Measurements from ENCODE around the gene SLC51A.
"Not testable (repeated sequence)": the region's sequence is repeated elsewhere in the genome, so short reads cannot be mapped to it uniquely, and the experiment has no call there.

Gene SLC51A

DNA sequence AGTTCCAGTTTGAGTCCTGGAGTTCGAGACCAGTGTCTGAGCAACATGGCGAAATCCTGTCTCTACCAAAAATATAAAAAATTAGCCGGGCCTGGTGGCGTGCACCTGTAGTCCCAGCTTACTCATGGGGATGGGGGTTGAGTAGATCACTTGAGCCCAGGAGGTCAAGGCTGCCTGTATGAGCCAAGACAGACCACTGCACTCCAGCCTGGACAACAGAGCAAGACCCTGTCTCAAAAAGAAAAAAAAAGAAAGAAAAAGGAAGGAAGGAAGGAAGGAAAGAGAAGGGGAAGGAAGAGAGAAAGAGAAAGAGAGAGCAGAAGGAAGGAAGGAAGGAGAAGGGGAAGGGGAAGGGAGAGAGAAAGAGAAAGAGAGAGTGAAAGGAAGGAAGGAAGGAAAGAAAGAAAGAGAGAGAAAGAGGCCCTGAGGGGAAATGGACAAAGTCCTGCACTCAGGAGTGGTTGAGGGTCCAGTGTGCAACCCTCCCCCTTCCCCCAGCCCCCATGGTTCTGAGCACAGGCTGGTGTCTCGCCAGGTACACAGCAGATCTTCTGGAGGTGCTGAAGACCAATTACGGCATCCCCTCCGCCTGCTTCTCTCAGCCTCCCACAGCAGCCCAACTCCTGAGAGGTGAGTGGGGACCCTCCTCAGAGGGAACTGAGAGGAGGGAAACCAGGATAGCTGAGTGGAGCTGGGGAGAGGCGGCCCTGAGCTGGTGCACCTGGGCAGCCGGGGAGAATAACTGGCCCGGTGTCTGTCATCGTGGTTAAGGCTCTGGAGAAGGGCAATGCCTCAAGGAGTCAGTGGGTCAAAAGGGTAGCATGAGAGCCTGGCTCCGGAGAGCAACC lies 1.2 kb downstream of the SLC51A start:
- no peak for DNase-seq

DNA sequence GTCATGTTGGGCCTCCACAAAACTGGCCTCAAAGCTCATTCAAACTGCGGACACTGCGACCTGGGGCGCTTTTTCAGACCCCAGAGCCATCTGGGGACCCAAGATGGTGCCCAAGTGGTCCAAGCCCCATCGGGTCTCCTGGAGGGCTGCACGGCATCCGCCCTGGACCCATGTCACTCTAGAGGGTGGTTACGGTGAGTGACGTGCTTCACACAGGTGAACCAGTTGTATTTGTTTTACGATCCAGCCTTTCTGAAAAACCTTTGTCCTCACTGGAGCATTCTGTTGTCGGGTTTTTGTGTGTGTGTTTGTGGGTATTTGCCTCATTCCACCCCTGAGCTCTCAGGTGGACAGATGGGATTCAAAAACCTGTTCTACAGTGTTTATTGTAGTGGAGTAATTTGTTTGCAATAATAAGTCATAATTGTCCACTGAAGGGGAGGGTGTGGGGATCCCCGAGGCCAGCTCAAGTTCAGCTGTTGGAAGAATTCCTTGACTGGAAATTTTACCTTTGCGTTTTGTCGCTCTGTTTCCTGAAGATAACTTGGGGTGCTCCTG lies 1.9 kb downstream of the SLC51A start:
- DNase-seq: no peak

DNA sequence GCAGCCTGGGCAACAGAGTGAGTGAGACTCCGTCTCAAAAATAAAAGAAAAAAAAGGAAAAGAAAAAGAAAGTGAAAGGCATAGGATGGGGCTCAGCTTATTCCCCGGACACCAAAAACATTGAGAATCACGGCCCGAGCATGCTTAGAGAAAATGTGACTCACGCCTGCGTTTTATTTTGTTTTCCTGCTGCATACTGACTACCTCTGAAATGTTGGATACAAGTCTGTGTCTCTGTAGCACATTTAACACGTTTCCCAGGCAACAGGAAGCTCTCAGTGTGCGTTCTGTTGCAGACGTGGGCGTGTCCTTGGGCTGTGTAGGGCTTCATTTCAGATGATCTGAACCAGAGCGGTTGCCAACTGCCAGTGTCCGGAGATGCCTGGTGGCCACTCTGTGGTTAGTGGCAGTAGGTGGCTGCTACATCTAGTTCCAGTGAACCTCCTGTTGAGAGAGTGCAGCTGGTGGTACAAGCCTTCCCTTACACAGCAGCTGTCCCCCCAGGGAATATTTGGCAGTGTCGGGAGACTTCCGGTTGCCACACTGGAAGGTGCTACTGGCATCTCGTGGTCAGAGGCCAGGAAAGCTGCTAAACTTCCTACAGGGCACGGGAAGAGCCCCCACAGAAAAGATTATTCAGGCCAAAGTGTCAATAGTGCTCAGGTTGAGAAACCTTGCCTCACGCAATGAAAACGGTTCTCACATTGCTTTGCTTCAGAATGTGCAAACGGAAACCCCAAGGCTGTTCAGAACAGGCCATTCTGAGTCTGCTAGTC lies 3.0 kb downstream of the SLC51A start:
- DNase-seq: peak; percentile 16 to 45

DNA sequence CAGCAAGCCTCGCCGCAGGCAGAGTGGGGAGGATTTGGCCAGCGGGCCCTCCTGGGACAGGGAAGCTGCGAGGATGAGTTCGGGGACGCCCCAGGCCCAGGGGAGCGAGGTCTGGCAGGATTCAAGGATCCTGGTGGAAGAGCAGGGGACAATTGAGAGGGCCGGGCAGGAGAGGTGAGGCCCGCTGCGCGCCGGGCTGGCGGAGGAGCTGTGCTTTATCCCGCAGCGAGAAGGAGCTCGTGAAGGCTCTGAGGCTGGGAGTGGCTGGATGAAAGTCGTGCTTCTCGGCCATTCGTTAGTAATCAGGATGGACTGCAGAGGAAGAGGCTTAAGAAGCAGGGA lies 3.6 kb downstream of the SLC51A start:
- no peak for DNase-seq

DNA sequence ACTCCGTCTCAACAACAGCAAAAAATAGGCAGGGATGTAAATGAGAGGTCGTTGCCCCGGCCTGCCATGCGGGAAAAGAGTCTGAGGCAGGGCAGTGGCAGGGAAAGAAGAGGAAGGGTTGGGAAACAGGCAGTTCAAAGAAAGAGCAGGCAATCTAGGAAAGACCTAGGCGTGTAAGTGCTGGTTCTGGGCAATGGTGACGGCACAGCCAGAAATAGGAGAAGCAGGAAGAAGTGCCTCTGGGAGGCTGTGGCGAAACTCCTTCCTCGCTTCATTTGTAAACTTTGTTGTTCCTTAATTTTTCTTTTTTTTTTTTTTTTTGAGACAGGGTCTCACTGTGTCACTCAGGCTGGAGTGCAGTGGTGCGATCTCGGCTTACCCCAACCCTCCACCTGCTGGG lies 4.3 kb downstream of the SLC51A start:
- DNase-seq: no peak

DNA sequence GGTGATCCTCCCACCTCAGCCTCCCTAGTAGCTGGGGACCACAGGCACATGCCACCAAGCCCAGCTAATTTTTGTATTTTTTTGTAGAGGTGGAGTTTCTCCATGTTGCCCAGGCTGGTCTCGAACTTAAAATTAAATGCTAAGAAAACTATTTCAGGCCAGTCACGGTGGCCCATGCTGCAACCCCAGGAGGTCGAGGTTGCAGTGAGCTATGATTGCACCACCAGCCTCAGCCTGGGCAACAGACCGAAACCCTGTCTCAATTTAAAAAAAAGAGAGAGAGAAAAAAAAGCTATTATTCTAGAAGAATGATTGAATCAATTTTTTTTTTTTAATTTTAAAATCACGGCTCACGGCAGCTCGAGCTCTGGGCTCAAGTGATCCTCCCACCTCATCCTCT lies 4.7 kb downstream of the SLC51A start:
- no peak for DNase-seq

DNA sequence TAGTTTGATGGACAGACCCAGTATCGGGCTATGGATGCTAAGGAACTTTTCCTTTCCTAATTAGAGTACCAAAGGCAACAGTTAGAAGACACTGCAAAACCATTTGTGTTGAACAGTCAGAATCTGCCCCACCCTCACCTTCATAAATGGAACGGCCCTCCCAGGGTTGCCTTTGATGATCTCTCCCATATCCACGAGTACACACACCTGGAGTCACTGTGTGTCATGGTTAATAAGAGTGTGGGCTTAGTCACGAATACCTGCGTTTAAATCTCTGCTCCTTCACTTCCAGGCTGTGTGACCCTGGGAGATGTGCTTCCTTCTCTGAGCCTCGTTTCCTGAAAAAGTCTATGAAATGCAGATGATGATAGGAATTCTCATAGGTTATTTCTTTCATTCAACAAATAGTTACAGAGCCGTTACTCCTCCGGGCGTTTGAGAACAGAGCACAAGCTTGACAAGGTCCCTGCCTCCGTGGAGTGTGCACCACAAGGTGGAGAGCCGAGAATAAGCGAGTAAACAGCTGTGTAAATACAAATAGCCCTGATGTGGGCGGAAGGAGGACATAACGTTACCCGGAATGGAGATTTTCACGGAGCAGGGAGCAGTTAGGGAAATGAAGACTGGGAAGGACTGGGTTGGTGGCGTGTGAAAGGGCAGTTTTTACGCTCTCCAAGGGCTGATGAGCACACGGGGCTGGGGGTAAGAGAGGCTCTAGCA lies 6.7 kb downstream of the SLC51A start:
- no peak for DNase-seq

DNA sequence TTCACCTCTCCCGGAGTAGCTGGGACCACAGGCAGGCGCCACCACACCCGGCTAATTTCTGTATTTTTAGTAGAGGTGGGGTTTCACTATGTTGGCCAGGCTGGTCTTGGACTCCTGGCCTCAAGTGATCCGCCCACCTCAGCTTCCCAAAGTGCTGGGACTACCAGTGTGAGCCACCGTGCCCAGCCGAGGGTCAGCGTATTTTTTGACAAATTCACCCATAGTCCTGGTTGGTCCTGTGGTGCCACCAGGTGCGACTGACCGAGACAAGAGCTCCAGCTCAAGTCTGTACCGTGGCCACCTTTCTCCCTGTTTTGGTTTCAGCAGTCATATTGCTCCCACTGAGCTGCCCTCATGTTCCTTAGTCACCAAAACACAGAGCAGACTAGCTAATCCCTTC lies 8.8 kb downstream of the SLC51A start:
- no peak for DNase-seq

DNA sequence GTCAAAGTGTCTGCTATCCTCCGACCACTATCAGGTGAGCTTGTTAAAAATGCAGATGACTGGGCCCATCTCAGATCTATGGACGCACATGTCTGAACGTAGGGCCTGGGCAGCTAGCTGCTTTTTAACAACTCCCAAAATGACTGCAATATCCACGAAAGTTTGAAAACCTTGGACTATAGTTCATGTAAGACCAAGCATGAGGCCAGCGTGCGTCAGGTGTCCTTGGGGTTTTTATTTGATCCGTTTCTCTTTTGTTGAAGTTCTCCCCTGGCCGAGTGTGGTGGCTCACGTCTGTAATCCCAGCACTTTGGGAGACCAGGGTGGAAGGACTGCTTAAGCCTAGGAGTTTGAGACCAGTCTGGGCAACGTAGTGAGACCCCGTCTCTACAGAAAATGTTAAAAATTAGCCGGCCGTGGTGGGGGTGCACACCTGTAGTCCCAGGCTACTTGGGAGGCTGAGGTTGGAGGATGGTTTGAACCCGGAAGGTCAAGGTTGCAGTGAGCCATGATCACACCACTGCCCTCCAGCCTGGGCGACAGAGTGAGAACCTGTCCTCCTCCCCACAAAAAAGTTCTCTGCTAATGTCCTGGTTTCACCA lies 9.5 kb downstream of the SLC51A start:
- DNase-seq: no peak

DNA sequence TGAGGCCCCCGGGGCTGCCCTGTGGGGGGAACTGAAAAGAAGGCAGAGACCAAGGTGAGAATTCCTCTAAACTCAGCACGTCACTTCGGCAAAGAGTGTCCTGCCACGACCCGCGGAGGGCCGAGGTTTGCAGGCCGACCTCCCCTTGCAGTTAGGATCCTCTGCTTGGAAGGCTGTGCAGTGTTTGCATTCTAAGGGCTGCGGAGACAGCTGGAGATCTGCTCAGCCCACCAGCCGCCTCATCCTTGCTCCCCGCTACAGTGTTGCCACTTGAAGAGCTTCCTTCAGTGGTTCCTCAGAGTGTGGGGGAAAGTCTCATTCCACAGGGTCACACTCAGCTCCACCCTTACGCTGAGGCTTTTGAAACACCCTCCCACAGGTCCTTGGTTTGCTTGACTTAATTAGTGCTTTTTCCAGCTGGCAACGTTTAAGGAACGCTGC lies 10.8 kb downstream of the SLC51A start:
- DNase-seq: no peak

DNA sequence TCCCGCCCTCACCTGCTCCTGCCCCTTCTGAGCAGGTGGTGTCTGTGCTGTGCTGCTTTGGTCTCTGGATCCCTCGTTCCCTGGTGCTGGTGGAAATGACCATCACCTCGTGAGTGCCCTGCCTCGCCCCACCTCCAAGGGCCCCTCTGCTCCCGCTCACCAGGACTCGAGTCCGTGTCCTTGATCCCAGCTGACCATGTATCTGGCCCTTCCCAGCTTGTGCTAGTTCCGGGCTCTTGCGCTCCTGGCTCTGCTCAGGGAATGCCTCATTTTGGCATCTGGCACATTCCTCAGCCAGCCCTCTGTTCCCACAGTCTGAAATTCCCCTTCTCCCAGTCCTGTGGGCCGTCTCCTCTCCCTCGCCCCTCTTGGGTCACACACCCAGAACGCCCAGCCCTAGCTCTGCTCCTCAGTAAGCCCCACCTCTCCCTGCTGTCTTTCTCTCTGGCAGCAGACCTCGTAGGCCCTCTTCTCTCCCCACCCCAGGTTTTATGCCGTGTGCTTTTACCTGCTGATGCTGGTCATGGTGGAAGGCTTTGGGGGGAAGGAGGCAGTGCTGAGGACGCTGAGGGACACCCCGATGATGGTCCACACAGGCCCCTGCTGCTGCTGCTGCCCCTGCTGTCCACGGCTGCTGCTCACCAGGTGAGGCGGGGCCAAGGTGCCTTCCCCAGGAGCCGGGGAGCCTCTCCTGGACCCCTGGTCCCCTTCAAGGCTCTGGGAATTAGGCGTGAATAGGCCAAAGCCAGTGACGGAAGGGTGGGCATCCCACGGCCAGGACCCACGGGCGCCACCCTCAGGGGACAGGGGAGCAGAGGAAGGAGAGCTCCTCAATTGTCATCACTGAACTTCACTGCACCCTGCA lies 11.5 kb downstream of the SLC51A start:
- DNase-seq: no peak

DNA sequence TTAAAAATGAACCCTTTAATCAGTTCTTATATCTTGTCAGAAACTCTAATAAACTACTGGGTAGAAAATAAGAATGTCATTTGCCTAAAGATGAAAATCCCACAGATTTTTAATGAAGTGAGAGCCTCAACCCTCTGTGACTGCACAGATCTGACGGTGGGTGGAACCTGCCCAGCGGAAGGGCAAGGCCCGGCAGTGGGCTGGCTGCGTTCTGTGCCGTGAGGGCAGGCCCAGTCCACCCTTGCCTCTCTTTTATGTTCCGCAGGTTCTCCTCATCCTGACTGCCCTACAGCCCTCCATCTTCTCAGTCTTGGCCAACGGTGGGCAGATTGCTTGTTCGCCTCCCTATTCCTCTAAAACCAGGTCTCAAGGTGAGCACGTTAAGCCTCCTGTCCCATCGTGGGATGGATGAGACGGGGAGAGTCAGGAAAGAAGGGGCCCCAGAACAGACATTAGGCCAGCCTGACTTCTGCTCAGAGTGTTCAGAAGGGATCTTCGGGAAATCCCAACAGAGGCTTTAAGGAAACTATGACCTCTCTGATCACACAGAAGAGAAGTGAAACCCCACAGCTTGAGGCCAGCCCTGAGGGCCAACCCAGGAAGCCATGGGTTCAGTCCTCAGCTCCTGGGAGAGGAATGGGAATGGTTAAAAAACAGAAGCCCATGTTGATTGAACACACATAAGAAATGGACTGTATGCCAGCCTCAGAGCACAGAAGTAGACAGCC lies 16.0 kb downstream of the SLC51A start:
- DNase-seq: no peak

DNA sequence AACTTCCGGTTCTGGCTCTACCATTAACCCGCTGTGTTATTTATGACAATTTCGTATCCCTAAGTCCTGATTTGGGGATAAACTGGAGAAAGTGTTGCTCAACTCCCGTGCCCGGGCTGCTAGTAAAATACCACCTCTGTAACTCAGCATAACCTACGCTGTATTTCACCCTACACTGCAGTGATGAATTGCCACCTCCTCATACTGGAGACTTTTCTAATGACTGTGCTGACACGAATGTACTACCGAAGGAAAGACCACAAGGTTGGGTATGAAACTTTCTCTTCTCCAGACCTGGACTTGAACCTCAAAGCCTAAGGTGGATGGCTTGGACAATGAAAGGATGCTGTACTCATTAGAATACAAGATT lies 16.5 kb downstream of the SLC51A start:
- DNase-seq: no peak

DNA sequence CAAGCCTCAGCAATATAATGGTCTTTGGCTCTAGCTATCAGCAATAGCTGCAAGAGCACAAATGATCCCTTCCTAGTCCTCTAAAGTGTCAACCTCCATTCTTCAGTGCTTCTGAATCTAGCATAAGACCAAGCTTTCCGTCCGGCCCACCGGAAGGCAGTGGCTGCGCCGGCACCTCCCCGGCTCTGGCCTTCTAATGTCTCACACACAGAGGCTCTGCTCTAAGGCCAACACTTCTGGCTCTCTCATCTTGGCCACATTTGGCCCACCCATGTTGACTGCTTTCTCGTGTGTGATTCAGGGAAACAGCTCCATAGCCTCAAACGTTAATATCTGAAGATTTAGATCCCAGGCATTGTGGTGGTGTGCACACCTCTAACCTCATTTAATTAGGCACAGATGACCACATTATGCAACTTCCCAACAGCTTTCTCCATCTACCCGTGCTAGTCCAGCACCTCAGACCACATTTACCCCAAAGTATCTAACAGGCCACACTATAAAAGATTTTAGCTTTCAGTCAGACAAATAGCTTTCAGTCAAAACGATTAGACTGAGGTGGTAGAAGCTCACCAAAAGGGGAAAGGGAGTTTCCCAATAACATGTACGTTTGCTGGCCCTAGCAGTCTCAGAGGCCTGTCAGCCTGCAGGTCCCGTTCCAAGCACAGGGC lies 19.3 kb downstream of the SLC51A start:
- DNase-seq: no peak

DNA sequence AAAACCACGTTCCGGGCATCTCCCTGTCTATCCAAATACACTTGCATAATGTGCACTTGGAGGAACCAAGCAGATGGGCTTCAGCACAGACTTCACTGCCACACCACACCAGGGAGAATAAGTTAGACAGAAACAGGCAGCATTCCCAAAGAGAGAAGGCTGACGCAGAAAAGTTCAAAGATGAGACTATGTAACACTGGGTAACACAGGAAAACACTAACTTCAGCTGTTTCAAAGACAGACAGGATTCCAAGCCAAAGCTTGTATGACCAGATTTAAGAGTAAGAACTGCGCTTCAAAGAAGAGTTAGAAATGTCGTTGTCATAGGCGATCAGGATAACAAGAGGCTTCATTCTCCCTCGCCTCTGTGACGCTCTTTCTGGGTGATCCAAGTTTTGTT lies 19.9 kb downstream of the SLC51A start:
- DNase-seq: no peak

DNA sequence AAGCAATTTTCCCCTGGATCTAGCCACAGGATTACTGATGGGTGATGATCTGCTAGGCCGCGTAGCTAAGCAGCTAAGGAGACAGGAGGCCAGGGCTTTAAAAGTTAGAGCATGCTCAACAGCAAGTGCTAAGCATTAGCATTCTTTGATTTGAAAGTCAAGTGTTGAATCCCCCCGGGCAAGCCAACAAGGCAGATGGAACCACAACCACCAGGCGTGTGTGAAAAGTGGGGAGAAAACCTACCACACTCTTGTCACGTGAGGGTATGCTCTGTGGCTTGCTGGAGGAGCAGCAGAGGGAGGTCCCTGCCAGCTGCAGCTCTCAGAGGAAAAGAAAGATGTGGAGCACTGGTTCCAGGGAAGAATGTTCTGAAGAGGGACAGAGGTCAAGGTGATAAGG lies 20.9 kb downstream of the SLC51A start:
- DNase-seq: no peak

DNA sequence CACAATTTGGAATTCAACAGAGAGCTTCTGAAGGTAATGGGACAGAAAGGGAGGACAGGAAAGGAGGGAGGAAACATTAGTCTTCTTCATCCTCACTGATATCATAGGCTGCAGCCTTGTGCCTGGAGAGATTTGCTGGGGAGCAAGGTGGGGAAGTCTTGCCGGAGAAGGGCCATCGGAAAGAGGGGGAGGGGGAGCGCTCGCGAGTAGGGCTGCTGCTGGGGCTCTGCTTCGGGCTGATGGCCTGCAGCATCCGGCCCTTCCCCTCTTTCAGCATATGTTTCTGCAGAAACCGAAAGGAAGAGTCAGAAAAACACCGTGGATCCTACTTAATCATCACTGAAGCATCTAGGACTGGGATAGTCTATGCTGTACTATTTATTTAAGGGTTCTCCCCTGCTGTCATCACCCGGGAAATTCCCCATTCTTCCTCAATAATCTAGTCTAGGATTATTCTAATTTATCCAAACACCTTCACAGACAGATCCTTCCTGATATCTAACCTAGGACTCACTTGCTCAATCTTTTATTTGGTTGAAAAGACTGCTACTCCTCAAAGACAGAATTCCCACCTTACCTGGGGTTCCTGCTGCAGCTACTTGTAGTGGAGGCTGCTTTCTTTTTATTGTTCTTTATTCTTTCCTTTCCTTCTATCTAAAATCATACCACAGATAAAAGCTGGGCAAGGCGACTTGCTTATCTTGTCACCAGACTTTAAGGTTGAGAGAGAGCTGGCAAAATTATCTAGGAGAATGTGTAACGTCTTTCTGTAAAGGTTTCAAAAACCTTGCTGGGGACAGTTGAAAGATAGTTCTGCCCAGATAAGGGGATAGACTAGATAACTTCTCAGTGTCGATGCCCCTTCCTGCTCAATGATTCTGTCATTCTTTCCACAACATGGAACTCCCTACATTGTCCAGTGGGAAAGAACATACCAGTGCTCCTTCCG lies 22.6 kb downstream of the SLC51A start:
- no peak for DNase-seq

DNA sequence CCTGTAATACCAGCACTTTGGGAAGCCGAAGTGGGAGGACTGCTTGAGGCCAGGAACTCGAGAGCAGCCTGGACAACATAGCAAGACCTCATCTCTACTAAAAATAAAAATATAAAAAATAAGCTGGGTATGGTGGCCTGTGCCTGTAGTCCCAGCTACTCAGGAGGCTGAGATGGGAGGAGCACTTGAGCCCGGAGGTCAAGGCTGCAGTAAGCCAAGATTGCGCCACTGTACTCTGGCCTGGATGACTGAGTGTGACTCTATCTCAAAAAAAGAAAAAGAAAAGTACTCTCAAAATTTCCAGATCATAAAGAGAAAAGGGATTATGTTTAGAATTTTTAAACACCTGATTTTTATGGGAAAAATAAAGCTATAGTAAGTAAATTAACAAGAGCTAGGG lies 24.1 kb downstream of the SLC51A start:
- DNase-seq: no peak

DNA sequence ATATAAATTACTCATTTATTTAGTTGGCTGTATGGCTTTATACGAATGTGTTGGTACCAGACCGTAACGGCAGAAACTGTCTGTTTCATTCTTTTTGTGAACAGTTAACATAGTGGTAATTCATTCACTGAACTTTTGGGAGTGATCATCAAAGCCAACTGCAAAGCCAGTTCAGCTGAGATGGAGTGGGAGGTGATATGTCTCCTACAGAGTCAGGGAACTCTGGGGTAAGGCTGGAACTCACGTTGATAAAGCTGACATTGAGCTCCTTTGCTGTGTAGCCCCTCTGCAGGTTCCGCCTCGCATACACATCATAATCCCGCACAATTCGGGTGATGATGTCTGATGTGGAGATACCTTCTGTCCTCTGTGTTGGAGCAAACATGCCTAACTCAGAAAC lies 25.4 kb downstream of the SLC51A start:
- no peak for DNase-seq

DNA sequence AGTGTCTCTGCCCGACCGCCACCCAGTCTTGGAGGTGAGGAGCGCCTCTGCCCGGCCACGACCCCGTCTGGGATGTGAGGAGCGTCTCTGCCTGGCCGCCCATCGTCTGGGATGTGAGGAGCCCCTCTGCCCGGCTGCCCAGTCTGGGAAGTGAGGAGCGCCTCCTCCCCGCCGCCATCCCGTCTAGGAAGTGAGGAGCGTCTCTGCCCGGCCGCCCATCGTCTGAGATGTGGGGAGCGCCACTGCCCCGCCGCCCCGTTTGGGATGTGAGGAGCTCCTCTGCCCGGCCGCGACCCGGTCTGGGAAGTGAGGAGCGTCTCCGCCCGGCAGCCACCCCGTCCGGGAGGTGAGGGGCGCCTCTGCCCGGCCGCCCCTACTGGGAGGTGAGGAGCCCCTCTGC lies 27.8 kb downstream of the SLC51A start:
- DNase-seq: not testable (repeated sequence)
